GM12878 (cell line): ENCODE results near the gene ING3. TPM values are rescaled to one million over a fixed set of nuclear protein-coding genes. Genes with fewer than 3 reads are reported as not detected.

Experiments used
- ATAC-seq: fragments of 200-7000 bp; cut with Tn5 transposase; 3 replicates; pipeline ENCODE4 v1.9.1; 2020; ENCODE audit warnings: mild to moderate bottlenecking, moderate library complexity
- BruUV-seq: library from RNA; stranded (reverse); fragments of 400-500 nt; replicated peaks from 2 replicates; lab custom pipeline; 2021; lab: Mats Ljungman, UMichigan
- CTCF ChIA-PET: fragments of 300-600 bp; sonication (Branson Sonifier 250); formaldehyde crosslinking; extraction: SDS; loops from one replicate; lab custom pipeline; 2021; ENCODE audit warnings: inconsistent platforms; lab: Yijun Ruan, JAX
- POLR2A ChIA-PET: fragments of 350-600 bp; formaldehyde crosslinking; extraction: SDS; loops from one replicate; lab custom pipeline; 2021; ENCODE audit warnings: inconsistent platforms; lab: Charles Lee
- RAD21 ChIA-PET: fragments of 300-600 bp; sonication (Branson Sonifier 250); formaldehyde crosslinking; loops from one replicate; lab custom pipeline; 2023; ENCODE audit warnings: antibody characterized with exemption; ENCODE audit not compliant: unreplicated experiment; lab: Charles Lee
- SMC1A ChIA-PET: fragments of 300-600 bp; sonication (Branson Sonifier 250); formaldehyde crosslinking; loops from one replicate; lab custom pipeline; 2023; ENCODE audit not compliant: unreplicated experiment, uncharacterized antibody; lab: Charles Lee
- DNase-seq: peaks from one replicate; pipeline ENCODE4 v3.0.0-alpha.2; 2011; ENCODE audit warnings: low read depth, low spot score
- FAIRE-seq: peaks from 3 replicates; lab custom pipeline; 2011; peaks lifted over from hg19 to GRCh38; lab: Jason Lieb, UNC
- H2AFZ ChIP-seq: 2 replicates; pipeline ENCODE4 v1.6.0; 2011; ENCODE audit warnings: low read depth, low read length, control low read depth; ENCODE audit not compliant: control insufficient read depth
- H3K27ac ChIP-seq: 2 replicates; pipeline ENCODE4 v1.5.1; 2011; ENCODE audit warnings: control low read depth; ENCODE audit not compliant: control insufficient read depth, insufficient read depth
- H3K27me3 ChIP-seq, 2 experiments: replicated peaks in 1 of 2; 2 replicates each; pipeline versions ENCODE4 v1.6.0 to v1.6.1; 2011; ENCODE audit warnings: low read length in 1 of 2; ENCODE audit not compliant: control insufficient read depth in 2 of 2, insufficient read depth in 2 of 2
- H3K36me3 ChIP-seq, 2 experiments: 2 replicates each; pipeline ENCODE4 v1.5.1; 2011; ENCODE audit warnings: low read length in 1 of 2; ENCODE audit not compliant: control insufficient read depth in 2 of 2, insufficient read depth in 2 of 2
- H3K4me1 ChIP-seq: 2 replicates; pipeline ENCODE4 v1.6.1; 2011; ENCODE audit warnings: mild to moderate bottlenecking, low read length, moderate library complexity, mixed read lengths; ENCODE audit not compliant: control insufficient read depth, insufficient read depth
- H3K4me2 ChIP-seq: 2 replicates; pipeline ENCODE4 v1.6.0; 2011; ENCODE audit warnings: control low read depth; ENCODE audit not compliant: control insufficient read depth, insufficient read depth
- H3K4me3 ChIP-seq: fragments of 200-600 bp; sonication (generic); 2 replicates; pipeline ENCODE4 v1.5.1; 2016
- H3K79me2 ChIP-seq: 2 replicates; pipeline ENCODE4 v1.6.0; 2011; ENCODE audit warnings: low read length; ENCODE audit not compliant: control insufficient read depth, insufficient read depth
- H3K9ac ChIP-seq: 2 replicates; pipeline ENCODE4 v1.8.0; 2011; ENCODE audit warnings: low read length, control low read depth, mixed read lengths; ENCODE audit not compliant: control insufficient read depth, insufficient read depth
- H3K9me3 ChIP-seq: replicated peaks from 3 replicates; pipeline ENCODE4 v1.5.1; 2011; ENCODE audit warnings: mild to moderate bottlenecking, low read length; ENCODE audit not compliant: control insufficient read depth, insufficient read depth
- H4K20me1 ChIP-seq: 2 replicates; pipeline ENCODE4 v1.6.0; 2011; ENCODE audit not compliant: control insufficient read depth, insufficient read depth
- DPF2 ChIP-seq: fragments of 450-650 bp; IDR thresholded peaks from 2 replicates; pipeline ENCODE4 v1.6.1; 2017; ENCODE audit warnings: mild to moderate bottlenecking
- EED ChIP-seq: sonication (generic); IDR thresholded peaks from 2 replicates; pipeline ENCODE4 v1.6.1; 2016; ENCODE audit warnings: antibody characterized with exemption, low read depth
- GABPA ChIP-seq: IDR thresholded peaks from 2 replicates; pipeline ENCODE4 v1.6.1; 2014; ENCODE audit warnings: antibody characterized with exemption, low read depth, mild to moderate bottlenecking, inconsistent platforms
- MLLT1 ChIP-seq: fragments of 450-650 bp; IDR thresholded peaks from 2 replicates; pipeline ENCODE4 v1.6.1; 2016; ENCODE audit warnings: mild to moderate bottlenecking
- PAX8 ChIP-seq: fragments of 450-650 bp; IDR thresholded peaks from 2 replicates; pipeline ENCODE4 v1.6.1; 2017; ENCODE audit warnings: mild to moderate bottlenecking, moderate library complexity
- RAD21 ChIP-seq: IDR thresholded peaks from 2 replicates; pipeline ENCODE4 v1.6.1; 2011; ENCODE audit warnings: mild to moderate bottlenecking, low read depth, low read length, moderate library complexity; ENCODE audit not compliant: insufficient read depth
- RBBP5 ChIP-seq: fragments of 200-600 bp; sonication (generic); conservative IDR thresholded peaks from 2 replicates; pipeline ENCODE4 v1.6.1; 2016
- RELA ChIP-seq: fragments of 450-650 bp; IDR thresholded peaks from 2 replicates; pipeline ENCODE4 v1.8.0; 2014; ENCODE audit warnings: borderline replicate concordance; ENCODE audit not compliant: partially characterized antibody
- SUZ12 ChIP-seq: fragments of 200-600 bp; sonication (generic); IDR thresholded peaks from one replicate; pipeline ENCODE4 v1.6.1; 2018; ENCODE audit warnings: antibody characterized with exemption, mild to moderate bottlenecking; ENCODE audit not compliant: unreplicated experiment
- TCF7 ChIP-seq: IDR thresholded peaks from 2 replicates; pipeline ENCODE4 v1.6.1; 2014; ENCODE audit warnings: antibody characterized with exemption, borderline replicate concordance
- YY1 ChIP-seq: IDR thresholded peaks from 2 replicates; pipeline ENCODE4 v1.6.1; 2011; ENCODE audit warnings: low read depth, mild to moderate bottlenecking, low read length
- WGBS: methylation state at CpG from one replicate; pipeline ENCODE4 v1.1.6; 2016; ENCODE audit warnings: low lambda C conversion rate; ENCODE audit not compliant: insufficient replicate concordance, insufficient coverage; ENCODE audit errors: missing lambda C conversion rate; 5-methylcytosine and 5-hydroxymethylcytosine counted together
- in situ Hi-C: fragments of 300-500 bp; cut with MboI; formaldehyde crosslinking; loops from 9 replicates; pipeline ENCODE4 v1.14.3; 2018; ENCODE audit warnings: mixed read lengths
- intact Hi-C: fragments of 100-400 bp; cut with micrococcal nuclease; formaldehyde crosslinking; loops from one replicate; pipeline ENCODE4 v1.14.2; 2022; ENCODE audit not compliant: unreplicated experiment
- polyA plus RNA-seq, 11 experiments: library from polyadenylated mRNA; depleted of rRNA in 4 of 11; unstranded in 6 of 11; stranded (reverse) in 5 of 11; fragments of >200 nt; fragmentation: Nextera tagmentation in 4 of 11; fragmentation: Illumina TruSeq in 1 of 11; extraction: Ambion mirVana in 4 of 11; extraction: Trizol in 1 of 11; gene quantifications; 1 replicate in 1 of 11; 2 replicates in 10 of 11; pipeline versions ENCODE4 v1.2.1 to v1.2.3, GENCODE V29; 2011 to 2016; ENCODE audit warnings: inconsistent platforms in 2 of 11, missing spikeins in 2 of 11, low read depth in 1 of 11
- total RNA-seq, 4 experiments: library from RNA; depleted of rRNA in 3 of 4; stranded (reverse); fragments of >200 nt in 3 of 4; fragmentation: Illumina TruSeq in 1 of 4; extraction: Trizol in 1 of 4; gene quantifications; 2 replicates each; pipeline versions ENCODE4 v1.2.1 to v1.2.3, GENCODE V29; 2013 to 2021

ING3 gene
- total and polyA plus RNA-seq, 10 of the 15 experiments (the other 5 are each of a cell fraction or from before 2014, with no cell fraction given), result 12.1 to 60.8 (median 28.8) TPM

DNA sequence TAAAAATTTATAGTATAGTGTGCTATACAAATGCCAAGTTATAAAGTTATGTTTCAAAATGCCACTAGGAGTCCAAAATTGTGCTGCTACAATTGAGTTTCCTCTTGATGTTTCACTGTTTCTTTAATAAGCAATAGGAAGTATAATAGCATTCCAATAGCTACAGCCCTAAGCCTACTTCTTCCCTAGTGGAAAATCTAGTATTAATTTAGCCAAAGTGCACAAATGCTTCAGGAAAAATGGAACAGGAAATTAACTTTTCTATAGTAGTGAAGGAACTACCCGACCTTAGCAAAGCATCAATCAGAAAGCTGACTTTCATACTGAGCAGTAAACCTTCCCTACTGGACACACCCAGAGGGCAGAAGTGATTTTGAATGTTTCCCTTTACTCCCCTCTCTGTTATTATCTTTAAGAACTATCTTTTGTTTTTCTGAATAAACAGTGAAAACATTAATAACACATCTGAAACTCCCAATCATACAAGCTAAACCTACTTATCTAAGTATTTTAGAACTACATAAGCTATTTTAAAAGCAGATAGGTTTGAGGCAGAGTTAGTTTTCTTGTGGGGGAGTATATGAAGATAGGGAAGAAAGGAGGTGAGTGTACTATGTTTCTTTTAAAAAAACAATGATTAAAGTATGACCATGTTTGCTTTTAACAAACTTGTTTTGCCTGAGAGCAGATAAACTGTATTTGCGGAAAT is 51.6 kb downstream of the ING3 start:
- intact Hi-C loops, result no loop called here
- SMC1A ChIA-PET, result interaction anchor here (1.4 kb wide), 1 partner anchor 74 kb away, joined by 3 read pairs; no protein-coding TSS in a partner anchor
- no peaks in the 10 kb centered on the region for H4K20me1 ChIP-seq
- no peak for DNase-seq
- no TSS peak for BruUV-seq
- no peak overlapping the region for H3K27ac ChIP-seq
- RAD21 ChIA-PET, result no interaction called here
- H2AFZ ChIP-seq, result no peak overlapping the region
- no peaks in the 10 kb centered on the region for H3K9me3 ChIP-seq
- no peaks in the 10 kb centered on the region for H3K4me1 ChIP-seq
- no peak overlapping the region for H3K4me3 ChIP-seq
- peaks cover 0 to 6% of the 10 kb centered on the region in 2 experiments; a peak in 1 of 4 replicates for H3K27me3 ChIP-seq
- POLR2A ChIA-PET, result no interaction called here
- no peaks in the 10 kb centered on the region for H3K79me2 ChIP-seq
- no peaks in the 10 kb centered on the region for H3K36me3 ChIP-seq
- H3K9ac ChIP-seq, result no peak overlapping the region
- in situ Hi-C loops, result no loop called here
- no peak for TF ChIP-seq GABPA
- no peak for TF ChIP-seq YY1
- no peak for FAIRE-seq
- 46% methylated on average over 2 of the region's 2 CpGs for WGBS
- ATAC-seq, result no peak
- CTCF ChIA-PET, result interaction anchor here (0.8 to 1.1 kb wide), 4 partner anchors 15 to 211 kb away, joined by 3 to 5 read pairs (median 3); no protein-coding TSS in a partner anchor
- no peak overlapping the region for H3K4me2 ChIP-seq

- Histone ChIP-seq H3K79me2 (no peaks in the 10 kb centered on the region), H3K4me1 (no peaks in the 10 kb centered on the region), H3K4me2 (no peak overlapping the region), H3K27ac (no peak overlapping the region), H4K20me1 (no peaks in the 10 kb centered on the region), H3K36me3 (no peaks in the 10 kb centered on the region), H2AFZ (no peak overlapping the region), H3K9me3 (no peaks in the 10 kb centered on the region), H3K9ac (no peak overlapping the region), H3K4me3 (no peak overlapping the region), H3K27me3 (peaks cover 0 to 6% of the 10 kb centered on the region in 2 experiments; a peak in 1 of 4 replicates)
- FAIRE-seq (no peak), ATAC-seq (no peak), DNase-seq (no peak)
- BruUV-seq, result no TSS peak
- SMC1A ChIA-PET, result no interaction called here
- no peak for TF ChIP-seq PAX8
- no peak for TF ChIP-seq RBBP5
- no peak for TF ChIP-seq MLLT1
- no peak for TF ChIP-seq DPF2
- no peak for TF ChIP-seq RELA
- no peak for TF ChIP-seq TCF7
- no peak for TF ChIP-seq EED
- no peak for TF ChIP-seq RAD21
- no peak for TF ChIP-seq SUZ12
- POLR2A ChIA-PET, result no interaction called here
- RAD21 ChIA-PET, result no interaction called here
- CTCF ChIA-PET, result interaction anchor here (0.8 to 1.1 kb wide), 4 partner anchors 15 to 106 kb away, joined by 3 to 5 read pairs (median 4); no protein-coding TSS in a partner anchor
- WGBS, result 27% methylated on average over 5 of the region's 5 CpGs
- in situ Hi-C loops (no loop called here), intact Hi-C loops (no loop called here)
These were observed 52.2 kb downstream of the ING3 start for GRCh38 chr7:121002757-121003200.
